H54 (cell line): Measurements from ENCODE around the gene KAT2B.

Experiments used
- DNase-seq: peaks from one replicate; pipeline ENCODE4 v3.0.0; 2011; ENCODE audit warnings: low spot score, mixed read lengths; ENCODE audit not compliant: insufficient read length
- FAIRE-seq: peaks from 3 replicates; lab custom pipeline; 2011; peaks lifted over from hg19 to GRCh38; lab: Jason Lieb, UNC
- POLR2A ChIP-seq: IDR thresholded peaks from 2 replicates; pipeline ENCODE4 v1.6.1; 2011; ENCODE audit warnings: low read depth, mild to moderate bottlenecking, low read length

The KAT2B gene

GRCh38 chr3:20194793-20195460 is 154.7 kb downstream of the KAT2B start:
- no peak for DNase-seq
- FAIRE-seq, result no peak
- TF ChIP-seq POLR2A, result no peak

GRCh38 chr3:20197775-20198174 is 157.5 kb downstream of the KAT2B start:
- no peak for FAIRE-seq

GRCh38 chr3:20201143-20201542 is 160.9 kb downstream of the KAT2B start:
- FAIRE-seq, result no peak

More at GRCh38 chr3:20197775-20198174, 157.5 kb downstream of the KAT2B start:
- TF ChIP-seq POLR2A, result no peak
- no peak for DNase-seq

More at GRCh38 chr3:20201143-20201542, 160.9 kb downstream of the KAT2B start:
- no peak for DNase-seq
- TF ChIP-seq POLR2A, result no peak
